B cell (primary cell): ENCODE measurements around the gene TBC1D4. TPM values are rescaled to one million over a fixed set of nuclear protein-coding genes. Genes with fewer than 3 reads are reported as not detected.

Experiments used
- ATAC-seq: fragments of 200-7000 bp; cut with Tn5 transposase; one replicate; pipeline ENCODE4 v1.10.0; 2021; ENCODE audit warnings: low read depth, mild to moderate bottlenecking, moderate number of reproducible peaks, moderate library complexity
- CTCF ChIA-PET: fragments of 350-600 bp; sonication (Branson Sonifier 250); formaldehyde crosslinking; loops from one replicate; lab custom pipeline; 2021; ENCODE audit warnings: antibody characterized with exemption, inconsistent platforms; lab: Charles Lee
- POLR2A ChIA-PET: fragments of 350-600 bp; sonication (Branson Sonifier 250); formaldehyde crosslinking; loops from one replicate; lab custom pipeline; 2021; ENCODE audit warnings: antibody characterized with exemption; lab: Charles Lee
- DNase-seq: peaks from one replicate; pipeline ENCODE4 v3.0.0; 2013
- H2AFZ ChIP-seq: 2 replicates; pipeline ENCODE4 v1.6.1; 2012; ENCODE audit warnings: mild to moderate bottlenecking, low read depth, low read length; ENCODE audit not compliant: insufficient read depth, poor library complexity, severe bottlenecking
- H3K27ac ChIP-seq, 2 donors: 1 replicate in 1 of 2; 2 replicates in 1 of 2; pipeline ENCODE4 v1.5.1; 2012 to 2013; ENCODE audit warnings: low read length in 2 of 2, mild to moderate bottlenecking in 2 of 2, moderate library complexity in 1 of 2
- H3K27me3 ChIP-seq, 4 experiments: fragments of 200-600 bp in 1 of 4; sonication (generic) in 1 of 4; replicated peaks in 1 of 4; 1 replicate in 2 of 4; 2 replicates in 2 of 4; pipeline versions ENCODE4 v1.6.1 to v1.7.0; 2013 to 2016; ENCODE audit warnings: low read length in 3 of 4, mild to moderate bottlenecking in 2 of 4, mixed read lengths in 1 of 4, moderate library complexity in 1 of 4; ENCODE audit not compliant: insufficient read depth in 4 of 4, control insufficient read depth in 3 of 4; ENCODE audit errors: control extremely low read depth in 1 of 4
- H3K36me3 ChIP-seq, 2 experiments: replicated peaks in 1 of 2; 1 replicate in 1 of 2; 2 replicates in 1 of 2; pipeline versions ENCODE4 v1.6.1 to v1.7.1; 2013; ENCODE audit warnings: low read length in 1 of 2; ENCODE audit not compliant: insufficient read depth in 2 of 2, control insufficient read depth in 1 of 2; ENCODE audit errors: control extremely low read depth in 1 of 2, extremely low read depth in 1 of 2
- H3K4me1 ChIP-seq, 2 donors: fragments of 200-600 bp in 1 of 2; sonication (generic) in 1 of 2; 1 replicate in 1 of 2; 2 replicates in 1 of 2; pipeline versions ENCODE4 v1.5.1 to v1.6.1; 2013 to 2017; ENCODE audit warnings: low read length in 2 of 2; ENCODE audit not compliant: control insufficient read depth in 2 of 2, insufficient read depth in 2 of 2
- H3K4me2 ChIP-seq: replicated peaks from 2 replicates; pipeline ENCODE3; 2012; ENCODE audit warnings: mild to moderate bottlenecking, low read depth, low read length; ENCODE audit not compliant: poor library complexity, severe bottlenecking
- H3K4me3 ChIP-seq, 5 experiments: fragments of 200-600 bp in 1 of 5; sonication (generic) in 1 of 5; 1 replicate in 3 of 5; 2 replicates in 2 of 5; pipeline versions ENCODE4 v1.5.1 to v1.7.0; 2011 to 2016; ENCODE audit warnings: low read length in 4 of 5, mild to moderate bottlenecking in 4 of 5, low read depth in 2 of 5, control low read depth in 1 of 5, moderate library complexity in 1 of 5; ENCODE audit not compliant: insufficient read depth in 1 of 5; ENCODE audit errors: control extremely low read depth in 1 of 5, extremely low read depth in 1 of 5
- H3K79me2 ChIP-seq: fragments of 200-600 bp; sonication (generic); one replicate; pipeline ENCODE4 v1.6.0; 2016; ENCODE audit warnings: low read length; ENCODE audit not compliant: control insufficient read depth, insufficient read depth
- H3K9ac ChIP-seq: fragments of 200-600 bp; sonication (generic); 2 replicates; pipeline ENCODE4 v1.6.1; 2017; ENCODE audit warnings: mild to moderate bottlenecking, low read length, moderate library complexity
- H3K9me3 ChIP-seq, 3 donors: one replicate each; pipeline versions ENCODE4 v1.6.1 to v1.7.1; 2013; ENCODE audit warnings: low read length in 2 of 3; ENCODE audit not compliant: control insufficient read depth in 2 of 3, insufficient read depth in 1 of 3; ENCODE audit errors: control extremely low read depth in 1 of 3
- H4K20me1 ChIP-seq: 2 replicates; pipeline ENCODE4 v1.6.0; 2012; ENCODE audit warnings: mild to moderate bottlenecking, low read length; ENCODE audit not compliant: insufficient read depth, control insufficient read depth, poor library complexity, severe bottlenecking
- H3K27ac Mint-ChIP-seq: one replicate; pipeline ENCODE4 v1.8.0; 2021; ENCODE audit warnings: mixed read lengths
- H3K27me3 Mint-ChIP-seq: one replicate; pipeline ENCODE4 v1.8.0; 2021; ENCODE audit warnings: mixed read lengths
- H3K4me1 Mint-ChIP-seq: one replicate; pipeline ENCODE4 v1.8.0; 2021; ENCODE audit warnings: mixed read lengths
- H3K4me3 Mint-ChIP-seq: one replicate; pipeline ENCODE4 v1.8.0; 2021; ENCODE audit warnings: mixed read lengths
- H3K9me3 Mint-ChIP-seq: one replicate; pipeline ENCODE4 v1.8.0; 2022; ENCODE audit warnings: mixed read lengths; ENCODE audit not compliant: insufficient read depth
- EZH2 ChIP-seq: IDR thresholded peaks from 2 replicates; pipeline ENCODE4 v1.6.1; 2012; ENCODE audit warnings: borderline replicate concordance, low read depth, mild to moderate bottlenecking, moderate library complexity, low read length; ENCODE audit not compliant: insufficient read depth, poor library complexity, severe bottlenecking
- WGBS: methylation state at CpG from one replicate; pipeline ENCODE4 v1.1.5; 2013; ENCODE audit warnings: missing lambda C conversion rate; ENCODE audit not compliant: insufficient coverage; 5-methylcytosine and 5-hydroxymethylcytosine counted together
- intact Hi-C: fragments of 100-400 bp; cut with micrococcal nuclease; formaldehyde crosslinking; loops from one replicate; pipeline ENCODE4 v1.10.0; 2022
- polyA plus RNA-seq: library from polyadenylated mRNA; depleted of rRNA; stranded (reverse); fragments of >200 nt; gene quantifications from 2 replicates; pipeline ENCODE4 v1.2.3, GENCODE V29; 2012
- total RNA-seq, 2 donors: library from RNA; stranded (reverse); fragments of 120-200 nt in 1 of 2; gene quantifications; 1 replicate in 1 of 2; 2 replicates in 1 of 2; pipeline versions ENCODE4 v1.2.3 to v1.2.4, GENCODE V29; 2013 to 2022
- TF ChIP-seq, protein P1 (sequence below): fragments of 200-600 bp; IDR thresholded peaks from one replicate; pipeline ENCODE4 v1.8.0; 2022; ENCODE audit warnings: antibody characterized with exemption, mild to moderate bottlenecking

TBC1D4 gene
- total and polyA plus RNA-seq, 2 donors (not counting 1 experiment from before 2014, with no cell fraction given), result 1.6 to 3.5 TPM

- no peak for ATAC-seq
- peaks cover 10% of the 10 kb centered on the region for H3K27me3 Mint-ChIP-seq
- H3K27ac ChIP-seq, result no peak overlapping the region
- ChIA-PET POLR2A (no interaction called here), CTCF (interaction anchor here (0.6 to 1.3 kb wide), 2 partner anchors 115 to 184 kb away, joined by 3 to 7 read pairs; partner anchors contain the start of gene TBC1D4)
- H3K79me2 ChIP-seq, result no peaks in the 10 kb centered on the region
- no peak overlapping the region for H3K4me2 ChIP-seq
- H3K4me1 ChIP-seq, result no peaks in the 10 kb centered on the region
- no peaks in the 10 kb centered on the region for H3K9me3 Mint-ChIP-seq
- intact Hi-C loops, result no loop called here
- H3K9me3 ChIP-seq, result no peaks in the 10 kb centered on the region
- H3K27me3 ChIP-seq, result no peaks in the 10 kb centered on the region
- no peak overlapping the region for H3K9ac ChIP-seq
- H3K4me1 Mint-ChIP-seq, result peaks cover 6% of the 10 kb centered on the region
- no peaks in the 10 kb centered on the region for H4K20me1 ChIP-seq
- H3K4me3 Mint-ChIP-seq, result no peak overlapping the region
- no peak for DNase-seq
- no peak overlapping the region for H3K4me3 ChIP-seq
- no CpG with 5 or more reads among the region's 3 CpGs for WGBS
- no peak for TF ChIP-seq EZH2
- TF ChIP-seq, protein P1, sequence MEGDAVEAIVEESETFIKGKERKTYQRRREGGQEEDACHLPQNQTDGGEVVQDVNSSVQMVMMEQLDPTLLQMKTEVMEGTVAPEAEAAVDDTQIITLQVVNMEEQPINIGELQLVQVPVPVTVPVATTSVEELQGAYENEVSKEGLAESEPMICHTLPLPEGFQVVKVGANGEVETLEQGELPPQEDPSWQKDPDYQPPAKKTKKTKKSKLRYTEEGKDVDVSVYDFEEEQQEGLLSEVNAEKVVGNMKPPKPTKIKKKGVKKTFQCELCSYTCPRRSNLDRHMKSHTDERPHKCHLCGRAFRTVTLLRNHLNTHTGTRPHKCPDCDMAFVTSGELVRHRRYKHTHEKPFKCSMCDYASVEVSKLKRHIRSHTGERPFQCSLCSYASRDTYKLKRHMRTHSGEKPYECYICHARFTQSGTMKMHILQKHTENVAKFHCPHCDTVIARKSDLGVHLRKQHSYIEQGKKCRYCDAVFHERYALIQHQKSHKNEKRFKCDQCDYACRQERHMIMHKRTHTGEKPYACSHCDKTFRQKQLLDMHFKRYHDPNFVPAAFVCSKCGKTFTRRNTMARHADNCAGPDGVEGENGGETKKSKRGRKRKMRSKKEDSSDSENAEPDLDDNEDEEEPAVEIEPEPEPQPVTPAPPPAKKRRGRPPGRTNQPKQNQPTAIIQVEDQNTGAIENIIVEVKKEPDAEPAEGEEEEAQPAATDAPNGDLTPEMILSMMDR, result no peak
- no peaks in the 10 kb centered on the region for H3K36me3 ChIP-seq
- H3K27ac Mint-ChIP-seq, result no peak overlapping the region
- no peak overlapping the region for H2AFZ ChIP-seq
Measured at GRCh38 chr13:75366380-75367280, 115.3 kb downstream of the TBC1D4 start.

GRCh38 chr13:75365724-75366173 lies 116.2 kb downstream of the TBC1D4 start:
- no peak for DNase-seq
- Histone ChIP-seq H3K4me3 (no peak overlapping the region), H3K79me2 (no peaks in the 10 kb centered on the region), H3K27me3 (no peaks in the 10 kb centered on the region), H4K20me1 (no peaks in the 10 kb centered on the region), H2AFZ (no peak overlapping the region), H3K9me3 (no peaks in the 10 kb centered on the region), H3K9ac (no peak overlapping the region), H3K4me1 (no peaks in the 10 kb centered on the region), H3K27ac (no peak overlapping the region), H3K4me2 (no peak overlapping the region), H3K36me3 (no peaks in the 10 kb centered on the region)
- H3K27me3 Mint-ChIP-seq, result peaks cover 10% of the 10 kb centered on the region
- ATAC-seq, result no peak
- no peaks in the 10 kb centered on the region for H3K9me3 Mint-ChIP-seq
- H3K4me3 Mint-ChIP-seq, result no peak overlapping the region
- intact Hi-C loops, result no loop called here
- WGBS, result 80% methylated on average over 2 of the region's 5 CpGs
- POLR2A ChIA-PET, result no interaction called here
- H3K4me1 Mint-ChIP-seq, result peaks cover 6% of the 10 kb centered on the region
- CTCF ChIA-PET, result no interaction called here
- TF ChIP-seq, protein P1, result no peak
- TF ChIP-seq EZH2, result no peak
- no peak overlapping the region for H3K27ac Mint-ChIP-seq
